BJ (cell line): ENCODE results near the gene PEA15. TPM values are rescaled to one million over a fixed set of nuclear protein-coding genes. Genes with fewer than 3 reads are reported as not detected.

ENCODE experiments used
- CTCF ChIA-PET: fragments of 350-600 bp; formaldehyde crosslinking; extraction: SDS; loops from one replicate; lab custom pipeline; 2021; ENCODE audit warnings: antibody characterized with exemption, inconsistent platforms; lab: Yijun Ruan, JAX
- POLR2A ChIA-PET: fragments of 300-600 bp; sonication (Branson Sonifier 250); formaldehyde crosslinking; extraction: SDS; loops from one replicate; lab custom pipeline; 2021; ENCODE audit warnings: antibody characterized with exemption; lab: Charles Lee
- DNase-seq: peaks from one replicate; pipeline ENCODE4 v3.0.0-alpha.2; 2011; ENCODE audit warnings: low read depth
- H3K27me3 ChIP-seq: 2 replicates; pipeline ENCODE4 v1.6.0; 2011; ENCODE audit warnings: low read length; ENCODE audit not compliant: control insufficient read depth, insufficient read depth
- H3K36me3 ChIP-seq: 2 replicates; pipeline ENCODE4 v1.5.1; 2011; ENCODE audit warnings: low read length; ENCODE audit not compliant: control insufficient read depth, insufficient read depth
- H3K4me3 ChIP-seq: 2 replicates; pipeline ENCODE4 v1.5.1; 2011; ENCODE audit warnings: low read depth, mild to moderate bottlenecking, control low read depth, low read length
- CTCF ChIP-seq: IDR thresholded peaks from 2 replicates; pipeline ENCODE4 v1.5.1; 2011; ENCODE audit warnings: low read depth, mild to moderate bottlenecking, control low read depth, inconsistent platforms, low read length, moderate library complexity; ENCODE audit not compliant: insufficient read depth
- polyA plus RNA-seq: library from polyadenylated mRNA; depleted of rRNA; stranded (reverse); fragments of >200 nt; gene quantifications from 2 replicates; pipeline ENCODE4 v1.2.3, GENCODE V29; 2011; rRNA removed

PEA15 gene
- polyA plus RNA-seq, 1 experiment = 1,035 TPM

- CTCF ChIA-PET = interaction anchor here (0.9 to 3.3 kb wide), 7 partner anchors 10 to 184 kb away, joined by 3 to 25 read pairs (median 3); no protein-coding TSS in a partner anchor
- H3K27me3 ChIP-seq = no peaks in the 10 kb centered on the region
- POLR2A ChIA-PET = interaction anchor here (0.6 kb wide), 1 partner anchor 58 kb away, joined by 4 read pairs; no protein-coding TSS in a partner anchor
- H3K4me3 ChIP-seq = peak within 1 kb of the TSS; percentile 90
- DNase-seq = peak; percentile 84
- no peak for TF ChIP-seq CTCF
- no peaks in the 10 kb centered on the region for H3K36me3 ChIP-seq
Observed at GRCh38 chr1:160261893-160262794, 57.0 kb downstream of the PEA15 start, which contains the start of gene DCAF8. Gene DCAF8, minus strand, starts transcription at chr1:160262549. Its CDS starts 18,541 bp downstream, at chr1:160244008.

GRCh38 chr1:160264795-160265307, 59.7 kb downstream of the PEA15 start:
- Histone ChIP-seq H3K27me3 (no peaks in the 10 kb centered on the region), H3K36me3 (no peaks in the 10 kb centered on the region), H3K4me3 (no peak overlapping the region)
- DNase-seq = no peak
- ChIA-PET CTCF (interaction anchor here (0.9 to 2.3 kb wide), 3 partner anchors 26 to 164 kb away, joined by 3 to 7 read pairs (median 5); no protein-coding TSS in a partner anchor), POLR2A (no interaction called here)
- no peak for TF ChIP-seq CTCF

Other genes with a start within 250 kb of the PEA15 start
- gene PIGM, start 173.4 kb upstream of the PEA15 start, polyA plus RNA-seq = 3.5 and 4.8 TPM in 2 replicates
- gene KCNJ10, start 135.2 kb upstream of the PEA15 start, polyA plus RNA-seq = not detected in 2 replicates
- not detected in 2 replicates for gene KCNJ9, start 123.8 kb upstream of the PEA15 start, polyA plus RNA-seq
- gene IGSF8, start 106.8 kb upstream of the PEA15 start, polyA plus RNA-seq = 17.4 and 29.7 TPM in 2 replicates
- gene ATP1A2, start 89.6 kb upstream of the PEA15 start, polyA plus RNA-seq = 0.49 and 1.1 TPM in 2 replicates
- not detected in 2 replicates for gene ATP1A4, start 53.8 kb upstream of the PEA15 start, polyA plus RNA-seq
- 1.4 and 1.5 TPM in 2 replicates for gene CASQ1, start 14.8 kb upstream of the PEA15 start, polyA plus RNA-seq
- 84.0 and 87.3 TPM in 2 replicates for gene DCAF8, start 57.2 kb downstream of the PEA15 start, polyA plus RNA-seq
- gene PEX19, start 79.7 kb downstream of the PEA15 start, polyA plus RNA-seq = 52.6 and 69.1 TPM in 2 replicates
- 267 and 304 TPM in 2 replicates for gene COPA, start 137.9 kb downstream of the PEA15 start, polyA plus RNA-seq
- gene NCSTN, start 138.0 kb downstream of the PEA15 start, polyA plus RNA-seq = 214 and 260 TPM in 2 replicates
- 0.13 and 0.20 TPM in 2 replicates for gene NHLH1, start 161.7 kb downstream of the PEA15 start, polyA plus RNA-seq
- gene VANGL2, start 195.2 kb downstream of the PEA15 start, polyA plus RNA-seq = 0.23 and 0.33 TPM in 2 replicates